RKO (cell line): Measurements from ENCODE around the gene CLIP3.
A peak's percentile ranks its signal among the peaks of the same experiment; 100 is the strongest.
"Not testable (repeated sequence)": the region's sequence is repeated elsewhere in the genome, so short reads cannot be mapped to it uniquely, and the experiment has no call there.

ENCODE experiments used
- DNase-seq: peaks from one replicate; pipeline ENCODE4 v3.0.0-alpha.2; 2016; ENCODE audit warnings: low spot score

Gene CLIP3

DNA sequence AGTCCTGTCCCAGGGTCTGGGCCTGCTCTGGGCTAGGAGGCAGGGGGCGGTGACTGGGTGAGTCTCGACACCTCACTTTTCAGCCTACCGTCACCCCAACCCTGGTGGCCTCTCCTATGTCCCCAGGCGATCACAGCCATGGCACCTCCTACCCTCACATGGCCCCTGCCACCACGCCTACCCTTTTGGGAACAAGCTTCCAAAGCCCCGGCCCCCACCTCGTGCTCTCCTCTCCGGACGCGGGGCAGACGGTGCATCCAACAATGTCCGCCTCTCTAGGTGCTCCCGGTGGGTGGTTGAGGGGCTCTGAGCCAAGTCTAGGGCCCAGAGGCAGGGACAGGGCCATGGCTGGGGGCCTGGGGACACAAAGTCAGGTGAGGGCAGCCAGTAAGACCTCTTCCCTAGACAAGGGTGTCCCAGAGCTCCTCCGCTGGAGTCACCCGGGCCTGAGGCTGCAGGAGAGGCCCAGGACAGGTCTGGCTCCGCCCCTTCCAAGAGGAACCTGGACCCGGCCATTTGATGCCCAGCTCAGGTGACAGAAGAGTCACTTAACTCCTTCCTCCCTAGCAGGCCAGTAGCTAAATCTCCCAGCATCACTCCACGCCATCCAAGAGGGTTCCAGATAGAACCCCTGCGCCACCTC is 24.2 kb downstream of the CLIP3 start, which contains the start of gene SYNE4:
Gene SYNE4, minus strand, starts transcription at position 478 of the 643 bp plus-strand sequence. Its CDS starts 132 bp downstream, at position 346.
- DNase-seq = no peak

DNA sequence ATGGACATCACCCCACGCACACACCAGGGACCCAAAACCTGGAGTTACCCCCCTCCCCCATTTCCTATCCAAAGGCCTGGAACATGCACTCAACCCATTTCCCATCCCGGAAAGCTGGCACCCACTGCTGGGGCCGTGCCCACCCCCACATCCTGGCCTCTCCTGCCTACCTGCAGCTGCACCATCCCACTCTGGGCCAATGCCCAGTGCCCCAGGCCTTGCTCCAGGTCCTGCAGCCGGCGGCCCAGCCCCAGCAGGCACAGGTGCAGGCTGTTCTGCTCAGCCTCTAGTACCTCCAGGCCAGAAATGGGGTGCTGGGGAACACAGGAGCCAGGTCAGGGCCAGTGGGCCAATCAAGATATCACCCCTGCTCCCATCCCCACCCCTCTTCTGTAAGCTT is 25.7 kb downstream of the CLIP3 start:
- no peak for DNase-seq

DNA sequence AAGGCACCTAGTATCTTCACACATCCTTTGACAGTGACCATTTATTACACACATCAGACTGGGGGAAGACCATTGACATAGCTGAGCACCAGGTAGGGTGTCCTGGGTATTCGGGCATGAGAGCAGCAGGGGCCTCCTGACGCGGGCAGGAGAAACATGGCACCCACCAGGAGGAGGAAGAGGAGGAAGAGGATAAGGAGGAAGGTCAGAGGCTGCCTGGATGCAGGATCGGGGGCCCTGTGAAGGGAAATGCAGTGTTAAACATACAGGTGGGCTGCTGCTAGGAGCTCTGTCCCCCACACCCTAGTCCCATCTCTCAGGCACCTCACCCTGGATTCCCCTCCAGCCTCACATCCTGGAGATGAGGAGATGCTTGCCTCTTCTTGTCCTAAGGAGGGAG is 29.4 kb downstream of the CLIP3 start:
- DNase-seq = no peak

DNA sequence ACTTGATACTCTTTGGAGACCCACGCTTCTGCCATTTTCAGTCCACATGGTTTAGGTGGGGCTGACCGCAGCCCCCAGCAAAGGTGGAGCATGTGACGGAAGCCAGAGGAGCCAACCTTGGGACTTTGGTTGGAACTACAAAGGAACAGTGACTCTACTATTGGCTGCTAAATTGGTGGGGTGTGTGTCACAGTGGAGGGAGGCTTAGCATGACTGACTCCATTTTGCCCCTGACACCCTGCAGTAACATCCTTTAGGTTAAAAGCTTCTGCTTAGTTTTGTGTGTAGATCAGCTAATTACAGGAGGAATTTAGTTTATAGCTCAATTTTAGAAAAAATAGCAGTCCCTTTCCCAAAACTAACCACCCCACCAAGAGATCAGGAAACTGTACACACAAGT is 31.1 kb downstream of the CLIP3 start:
- no peak for DNase-seq

DNA sequence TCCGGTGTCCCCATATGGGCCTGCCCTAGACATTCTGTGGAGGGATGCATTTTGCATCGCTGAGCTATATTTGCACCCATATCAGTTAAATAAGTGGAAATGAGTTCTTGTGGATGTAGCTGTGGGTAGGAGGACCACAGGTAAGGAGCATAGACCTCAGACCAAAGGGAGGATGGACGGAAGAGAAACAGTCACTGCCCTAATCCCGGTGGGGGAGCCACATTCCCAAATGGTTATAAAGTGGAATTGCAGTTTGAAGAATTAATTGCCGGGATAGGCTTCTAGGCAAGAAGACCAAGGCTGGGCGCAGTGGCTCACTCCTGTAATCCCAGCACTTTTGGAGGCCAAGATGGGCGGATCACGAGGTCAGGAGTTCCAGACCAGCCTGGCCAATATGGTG is 35.9 kb downstream of the CLIP3 start:
- no peak for DNase-seq

- peak; percentile 95 for DNase-seq
Measured at GRCh38 chr19:35995048-35995993, 37.4 kb downstream of the CLIP3 start, which contains the start of gene SDHAF1. Gene SDHAF1, plus strand, starts transcription at chr19:35995188. Its CDS starts 87 bp downstream, at chr19:35995275.

DNA sequence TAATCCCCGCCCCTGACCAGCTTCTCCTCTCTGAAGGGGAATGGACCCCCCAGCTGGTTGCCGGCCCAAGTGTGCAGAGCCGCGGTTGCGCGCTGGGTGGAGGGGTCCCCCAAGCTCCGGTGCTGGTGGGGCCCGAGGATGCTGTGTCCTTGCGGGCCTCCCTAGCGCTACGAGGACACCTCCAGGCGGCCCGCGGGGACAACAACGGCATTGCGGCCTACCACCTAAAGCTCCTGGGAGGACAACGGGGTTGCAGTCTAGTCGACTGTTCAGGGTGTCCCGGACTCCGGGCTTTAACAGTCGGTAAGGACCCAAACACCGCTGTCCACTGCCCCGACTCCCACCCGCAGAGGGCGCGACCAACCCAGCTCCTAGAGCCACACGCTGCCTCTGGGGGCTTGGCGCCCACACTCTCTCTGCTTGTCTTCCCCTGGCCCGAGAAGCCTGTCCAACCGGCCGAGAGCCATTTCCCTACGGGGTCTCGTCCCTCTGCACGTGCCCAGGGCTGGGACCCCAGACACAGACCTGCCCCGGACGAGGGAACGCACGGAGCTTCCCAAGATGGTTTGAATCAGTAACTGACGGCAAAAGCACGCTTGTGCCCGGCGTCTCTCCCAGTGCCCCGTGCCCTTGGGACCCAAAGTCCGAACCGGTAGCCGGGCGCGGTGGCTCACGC is 38.6 kb downstream of the CLIP3 start:
- DNase-seq = no peak

- no peak for DNase-seq
Measured at GRCh38 chr19:35992907-35993765, 39.5 kb downstream of the CLIP3 start.

DNA sequence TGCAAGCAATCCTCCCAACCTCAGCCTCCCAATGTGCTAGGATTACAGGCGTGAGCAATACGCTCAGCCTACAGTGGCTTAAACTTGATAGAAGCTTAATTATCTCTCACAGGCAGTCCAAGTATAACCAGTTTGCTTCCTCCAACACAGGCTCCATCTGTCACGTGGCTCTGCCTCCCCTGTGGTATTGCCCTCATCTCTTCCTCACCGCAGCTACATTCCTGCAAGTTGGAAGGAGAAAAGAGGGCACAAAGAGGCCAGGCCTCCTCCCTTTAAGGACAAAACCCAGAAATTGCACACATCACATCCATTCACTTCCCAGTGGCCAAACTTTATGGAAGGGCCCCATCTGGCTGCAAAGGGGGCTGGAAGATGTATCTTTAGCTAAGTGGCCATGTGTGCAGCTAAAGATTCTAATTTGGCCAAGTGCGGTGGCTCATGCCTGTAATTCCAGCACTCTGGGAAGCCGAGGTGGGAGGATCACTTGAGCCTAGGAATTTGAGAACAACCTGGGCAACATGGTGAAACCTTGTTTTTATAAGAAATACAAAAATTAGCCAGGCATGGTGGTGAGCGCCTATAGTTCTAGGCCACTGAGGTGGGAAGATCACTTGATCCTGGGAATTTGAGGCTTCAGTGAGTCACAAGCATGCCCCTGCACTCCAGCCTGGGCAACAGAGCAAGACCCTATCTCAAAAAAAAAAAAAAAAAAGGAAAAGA is 40.8 kb downstream of the CLIP3 start:
- DNase-seq = no peak

DNA sequence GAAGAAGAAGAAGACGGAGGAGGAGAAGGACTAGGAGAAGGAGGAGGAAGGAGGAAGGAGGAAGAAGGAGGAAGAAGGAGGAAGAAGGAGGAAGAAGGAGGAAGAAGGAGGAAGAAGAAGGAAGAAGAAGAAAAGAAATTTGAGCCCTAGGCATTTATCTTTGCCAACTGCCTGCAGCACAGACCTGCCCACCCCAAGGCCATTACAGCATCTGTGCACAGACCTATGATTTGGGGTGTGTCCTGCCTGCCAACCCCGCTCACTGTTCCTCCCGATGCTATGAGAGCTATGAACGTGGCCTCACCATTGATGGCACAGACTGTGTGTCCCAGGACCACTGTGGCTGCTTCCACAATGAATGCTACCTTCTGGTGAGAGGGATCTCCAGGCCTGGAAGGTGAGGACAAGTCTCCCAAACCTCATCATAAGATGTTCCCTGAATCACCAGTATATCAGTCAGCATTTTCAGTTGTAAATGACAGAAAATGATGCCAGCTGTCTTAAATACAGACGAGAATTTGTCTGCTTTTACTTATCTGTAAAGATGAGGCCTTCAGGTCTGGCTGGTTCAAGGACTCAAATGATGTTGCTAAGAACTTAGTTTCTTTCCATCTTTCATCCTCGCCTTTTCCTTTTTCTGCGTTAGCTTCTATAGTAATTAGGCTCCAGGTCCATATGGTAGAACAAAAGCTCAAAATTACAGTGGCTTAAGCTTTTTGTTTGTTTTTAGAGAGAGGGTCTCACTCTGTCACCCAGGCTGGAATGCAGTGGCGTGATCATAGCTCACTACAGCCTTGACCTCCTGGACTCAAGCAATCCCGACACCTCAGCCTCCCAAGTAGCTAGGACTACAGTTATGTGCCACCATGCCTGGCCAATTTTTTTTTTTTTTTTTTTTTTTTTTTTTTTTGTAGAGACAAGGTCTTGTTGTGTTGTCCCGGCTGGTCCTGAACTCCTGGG is 41.6 kb downstream of the CLIP3 start:
- no peak for DNase-seq

- no peak for DNase-seq
Measured at GRCh38 chr19:35990156-35990555, 42.5 kb downstream of the CLIP3 start.

- no peak for DNase-seq
Measured at GRCh38 chr19:35988824-35989223, 43.8 kb downstream of the CLIP3 start.

- no peak for DNase-seq
Measured at GRCh38 chr19:35987571-35987896, 45.1 kb downstream of the CLIP3 start.

DNA sequence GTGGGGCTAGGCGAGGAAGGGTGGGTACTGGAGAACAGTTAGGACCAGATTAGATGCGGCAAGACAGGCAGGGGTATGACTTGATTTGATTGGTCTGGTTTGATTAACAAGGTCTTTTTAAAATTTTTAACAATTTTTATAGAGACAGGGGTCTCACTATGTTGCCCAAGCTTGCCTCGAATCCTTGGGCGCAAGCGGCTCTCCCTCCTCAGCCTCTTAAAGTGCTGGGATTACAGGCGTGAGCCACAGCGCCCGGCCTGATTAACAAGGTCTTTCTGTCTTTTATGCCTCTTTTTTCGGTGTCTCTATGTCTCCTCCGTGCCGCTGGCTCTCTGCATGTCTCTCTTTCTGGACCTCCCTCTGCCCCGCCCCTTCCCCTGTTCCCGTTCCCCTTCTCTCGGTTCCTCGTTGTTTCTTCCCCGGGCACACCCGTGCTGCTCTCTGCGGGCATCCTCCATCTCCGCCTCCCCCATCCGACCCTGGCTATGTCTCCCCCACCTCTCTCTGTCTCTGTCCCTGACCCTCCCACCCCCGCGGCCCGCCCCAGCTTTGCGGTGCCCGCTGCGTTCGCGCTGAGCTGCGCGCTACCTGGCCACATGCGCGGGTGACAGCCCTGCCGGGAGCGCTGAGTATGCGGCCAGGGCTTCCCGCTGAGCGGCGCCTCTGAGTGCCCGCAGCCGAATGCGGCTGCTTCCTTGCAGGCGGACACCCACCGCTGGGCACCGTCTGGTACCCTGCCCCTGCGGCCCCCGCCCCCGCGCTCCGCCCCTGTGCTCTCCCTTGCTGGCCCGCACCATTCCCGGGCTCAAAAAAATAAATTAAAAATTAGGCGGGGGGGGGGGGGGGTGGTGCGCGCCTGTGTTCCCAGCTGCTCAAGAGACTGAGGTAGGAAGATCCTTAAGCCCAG is 45.8 kb downstream of the CLIP3 start:
- DNase-seq = no peak

DNA sequence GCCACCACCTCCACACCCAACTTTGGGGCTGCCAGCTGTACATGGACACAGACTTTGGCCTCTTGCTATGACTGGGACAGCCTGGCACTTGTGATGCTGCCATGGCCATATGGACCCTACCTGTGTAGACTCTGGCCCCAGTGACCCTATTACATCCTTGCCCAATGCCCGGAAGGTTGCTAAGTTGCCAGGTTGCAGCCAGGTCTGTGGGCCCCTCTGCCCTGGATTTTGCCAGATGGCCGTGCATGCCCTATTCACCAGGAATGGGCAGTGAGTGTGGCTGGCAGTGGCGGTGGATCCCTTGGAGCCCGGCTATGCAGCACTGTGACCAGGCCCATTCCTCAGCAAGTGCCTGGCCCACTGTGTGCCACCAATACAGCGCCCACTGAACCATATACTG is 46.6 kb downstream of the CLIP3 start:
- DNase-seq = no peak

DNA sequence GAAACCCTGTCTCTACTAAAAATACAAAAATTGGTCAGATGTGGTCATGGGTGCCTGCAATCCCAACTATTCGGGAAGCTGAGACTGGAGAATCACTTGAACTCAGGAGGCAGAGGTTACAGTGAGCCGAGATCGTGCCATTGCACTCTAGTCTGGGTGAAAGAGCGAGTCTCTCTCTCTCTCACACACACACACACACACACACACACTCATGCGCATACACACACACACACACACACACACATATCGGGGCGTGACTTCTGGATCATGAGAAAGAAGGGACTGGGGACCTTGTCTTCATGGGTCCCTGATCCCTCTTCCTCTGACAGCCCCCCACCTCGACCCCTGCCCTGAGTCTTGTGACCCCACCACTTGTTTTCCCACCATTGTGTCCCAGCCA is 49.5 kb downstream of the CLIP3 start:
- DNase-seq = no peak

DNA sequence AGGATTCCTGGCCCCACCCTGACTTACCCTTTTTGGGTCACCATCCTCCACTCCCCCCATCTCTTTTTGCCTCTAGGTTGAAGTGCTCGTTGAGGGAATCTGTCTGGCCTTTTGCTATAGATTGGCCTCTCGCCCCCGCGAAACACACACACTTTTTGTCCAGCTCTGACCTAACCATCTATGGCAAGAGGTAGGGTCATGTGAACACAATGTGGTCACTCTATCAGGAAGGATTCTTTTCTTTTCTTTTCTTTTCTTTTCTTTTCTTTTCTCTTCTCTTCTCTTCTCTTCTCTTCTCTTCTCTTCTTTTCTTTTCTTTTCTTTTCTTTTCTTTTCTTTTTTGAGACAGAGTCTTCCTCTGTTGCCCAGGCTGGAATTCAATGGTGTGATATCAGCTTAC is 51.7 kb downstream of the CLIP3 start:
- DNase-seq = not testable (repeated sequence)

GRCh38 chr19:35978832-35979365 is 53.8 kb downstream of the CLIP3 start:
- DNase-seq = no peak

DNA sequence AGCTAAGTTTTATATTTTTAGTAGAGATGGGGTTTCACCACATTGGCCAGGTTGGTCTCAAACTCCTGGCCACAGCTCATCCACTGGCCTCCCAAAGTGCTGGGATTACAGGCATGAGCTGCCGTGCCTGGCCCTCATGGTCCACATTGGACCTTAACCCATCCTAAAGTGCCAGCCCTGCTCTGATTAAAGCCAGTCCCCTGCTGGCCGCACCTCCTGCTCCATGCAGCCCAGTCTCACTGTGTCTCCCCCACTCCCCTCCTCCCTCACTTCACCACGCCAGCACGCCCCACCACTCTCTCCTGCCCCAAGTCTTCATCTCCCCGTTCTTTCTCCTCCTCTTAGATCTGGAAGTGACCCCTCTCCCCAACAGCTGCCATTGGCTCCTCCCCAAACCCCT is 54.4 kb downstream of the CLIP3 start:
- no peak for DNase-seq
